HepG2 (cell line): Measurements from ENCODE around the gene SLC16A5. TPM values are rescaled to one million over a fixed set of nuclear protein-coding genes. Genes with fewer than 3 reads are reported as not detected.

ENCODE experiments used
- DBP ChIP-seq: sonication (generic); formaldehyde crosslinking; IDR thresholded peaks from 2 replicates; pipeline ENCODE4 v1.4.0; 2020; ENCODE audit warnings: missing genetic modification reagents; ENCODE audit errors: not compliant biosample characterization
- DRAP1 ChIP-seq: IDR thresholded peaks from 2 replicates; pipeline ENCODE4 v1.6.1; 2016; ENCODE audit warnings: missing genetic modification reagents, missing compliant biosample characterization
- EZH2 ChIP-seq: conservative IDR thresholded peaks from 2 replicates; pipeline ENCODE4 v1.6.1; 2012; ENCODE audit warnings: mild to moderate bottlenecking, low read depth, low read length, moderate library complexity
- FOXA1 ChIP-seq, 2 experiments: fragments of 450-650 bp in 1 of 2; sonication (generic) in 1 of 2; formaldehyde crosslinking in 1 of 2; IDR thresholded peaks; 2 replicates each; pipeline versions ENCODE4 v1.4.0 to v1.6.1; 2016 to 2020; ENCODE audit warnings: missing genetic modification reagents in 1 of 2
- GZF1 ChIP-seq: sonication (generic); formaldehyde crosslinking; IDR thresholded peaks from 2 replicates; pipeline ENCODE4 v1.5.1; 2020; ENCODE audit warnings: mild to moderate bottlenecking, missing genetic modification reagents
- PAXIP1 ChIP-seq: sonication (generic); formaldehyde crosslinking; conservative IDR thresholded peaks from 2 replicates; pipeline ENCODE4 v1.4.0; 2020; ENCODE audit warnings: mild to moderate bottlenecking, missing genetic modification reagents, moderate library complexity
- SNAI1 ChIP-seq: sonication (generic); formaldehyde crosslinking; IDR thresholded peaks from 2 replicates; pipeline ENCODE4 v1.5.0; 2020; ENCODE audit warnings: mild to moderate bottlenecking, missing genetic modification reagents, borderline replicate concordance
- ZBTB20 ChIP-seq: sonication (generic); formaldehyde crosslinking; IDR thresholded peaks from 2 replicates; pipeline ENCODE4 v1.8.1; 2023; ENCODE audit warnings: missing genetic modification reagents, low read depth, mild to moderate bottlenecking, borderline replicate concordance
- ZMAT3 ChIP-seq: sonication (generic); formaldehyde crosslinking; conservative IDR thresholded peaks from 2 replicates; pipeline ENCODE4 v1.7.0; 2021; ENCODE audit warnings: missing genetic modification reagents
- ZNF20 ChIP-seq: sonication (generic); formaldehyde crosslinking; IDR thresholded peaks from 2 replicates; pipeline ENCODE4 v1.4.0; 2020; ENCODE audit warnings: mild to moderate bottlenecking, moderate library complexity, missing genetic modification reagents
- ZNF687 ChIP-seq: sonication (generic); formaldehyde crosslinking; IDR thresholded peaks from 2 replicates; pipeline ENCODE4 v1.5.1; 2020; ENCODE audit warnings: mild to moderate bottlenecking, missing genetic modification reagents, moderate library complexity
- ZSCAN22 ChIP-seq: sonication (generic); formaldehyde crosslinking; IDR thresholded peaks from 2 replicates; pipeline ENCODE4 v1.4.0; 2020; ENCODE audit warnings: mild to moderate bottlenecking, missing genetic modification reagents
- ZSCAN30 ChIP-seq: sonication (generic); formaldehyde crosslinking; IDR thresholded peaks from 2 replicates; pipeline ENCODE4 v1.5.0; 2020; ENCODE audit warnings: mild to moderate bottlenecking, missing genetic modification reagents
- polyA plus RNA-seq, 8 experiments: library from polyadenylated mRNA; depleted of rRNA in 3 of 8; stranded (reverse) in 7 of 8; unstranded in 1 of 8; fragments of >200 nt; fragmentation: Illumina TruSeq in 4 of 8; extraction: Trizol in 4 of 8; gene quantifications; 2 replicates each; pipeline versions ENCODE4 v1.2.1 to v1.2.3, GENCODE V29; 2011 to 2016; ENCODE audit warnings: low read depth in 4 of 8, missing spikeins in 1 of 8, mixed read lengths in 1 of 8; ENCODE audit not compliant: insufficient read depth in 1 of 8
- total RNA-seq, 5 experiments: library from RNA; depleted of rRNA; stranded (reverse); fragments of >200 nt; fragmentation: Illumina TruSeq; extraction: Trizol; gene quantifications; 2 replicates each; pipeline ENCODE4 v1.2.3, GENCODE V29; 2016; ENCODE audit warnings: low read depth in 1 of 5
- TF ChIP-seq, protein P1 (sequence below): sonication (generic); formaldehyde crosslinking; IDR thresholded peaks from 2 replicates; pipeline ENCODE4 v1.8.0; 2023; ENCODE audit warnings: mild to moderate bottlenecking, missing genetic modification reagents
- TF ChIP-seq, protein P2 (sequence below): sonication (generic); formaldehyde crosslinking; IDR thresholded peaks from 2 replicates; pipeline ENCODE4 v1.4.0; 2020; ENCODE audit warnings: mild to moderate bottlenecking, missing genetic modification reagents

Gene SLC16A5
- total and polyA plus RNA-seq, 2 of the 13 experiments (the other 11 are each of a cell fraction or from before 2014, with no cell fraction given): 0.69 to 5.6 TPM

DNA sequence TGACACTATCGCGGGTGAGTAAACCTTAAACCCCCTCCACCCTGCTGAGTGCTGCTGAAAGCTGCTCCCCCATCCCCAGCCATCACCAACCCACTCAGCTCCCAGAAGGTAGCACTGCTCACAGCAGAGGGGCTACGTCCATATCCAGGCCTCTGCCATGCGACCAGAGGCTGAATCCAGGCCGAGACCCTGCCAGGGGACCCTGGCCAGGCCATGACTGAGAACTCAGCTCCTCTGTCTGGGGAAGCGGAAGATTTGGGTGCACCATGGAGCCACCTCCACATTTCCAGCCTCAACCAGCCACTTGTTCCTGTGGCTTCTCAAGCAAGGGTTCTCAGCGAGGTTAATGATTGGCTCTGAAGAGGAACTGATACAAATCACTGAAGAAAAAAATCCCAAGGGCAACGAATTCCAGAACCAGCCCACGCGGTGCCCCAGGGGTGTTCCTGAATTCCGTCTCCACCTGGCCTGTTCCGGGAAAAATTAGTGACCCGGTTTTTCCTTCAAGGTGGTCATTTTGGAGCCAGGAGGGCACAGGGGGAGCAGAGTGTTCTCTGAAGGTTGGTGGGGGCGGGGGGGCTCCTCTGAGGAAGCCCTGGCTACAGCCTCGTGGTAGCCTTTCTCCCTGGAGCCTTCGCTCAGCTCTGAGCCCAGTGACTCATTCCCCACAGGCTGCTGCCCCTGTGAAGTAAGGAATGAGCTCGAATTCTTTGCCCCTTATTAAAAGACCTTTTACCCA is 9.3 kb upstream of the SLC16A5 start (continued):
- TF ChIP-seq, protein P1, sequence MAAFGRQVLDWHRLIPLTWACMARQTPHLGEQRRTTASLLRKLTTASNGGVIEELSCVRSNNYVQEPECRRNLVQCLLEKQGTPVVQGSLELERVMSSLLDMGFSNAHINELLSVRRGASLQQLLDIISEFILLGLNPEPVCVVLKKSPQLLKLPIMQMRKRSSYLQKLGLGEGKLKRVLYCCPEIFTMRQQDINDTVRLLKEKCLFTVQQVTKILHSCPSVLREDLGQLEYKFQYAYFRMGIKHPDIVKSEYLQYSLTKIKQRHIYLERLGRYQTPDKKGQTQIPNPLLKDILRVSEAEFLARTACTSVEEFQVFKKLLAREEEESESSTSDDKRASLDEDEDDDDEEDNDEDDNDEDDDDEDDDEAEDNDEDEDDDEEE (CRISPR knock-in tag): no peak
- 0 out of 2 replicates have a peak, but pooled peaks have one; percentile 67 for TF ChIP-seq ZSCAN30
- TF ChIP-seq DRAP1: no peak
- no peak for TF ChIP-seq DBP (CRISPR knock-in tag)
- TF ChIP-seq ZNF687 (CRISPR knock-in tag): peak; percentile 7; the same call in 1 of the 2 replicates
- peak; percentile 46; the same call in 1 of the 2 replicates for TF ChIP-seq PAXIP1 (CRISPR knock-in tag)
- TF ChIP-seq ZBTB20 (CRISPR knock-in tag): no peak
- no peak for TF ChIP-seq FOXA1 (IDR thresholded peaks at IDR 0.05)
- no peak for TF ChIP-seq FOXA1 (CRISPR knock-in tag; IDR thresholded peaks at IDR 0.05)
- 0 out of 2 replicates have a peak, but pooled peaks have one; percentile 23 for TF ChIP-seq SNAI1 (CRISPR knock-in tag)
- TF ChIP-seq, protein P2, sequence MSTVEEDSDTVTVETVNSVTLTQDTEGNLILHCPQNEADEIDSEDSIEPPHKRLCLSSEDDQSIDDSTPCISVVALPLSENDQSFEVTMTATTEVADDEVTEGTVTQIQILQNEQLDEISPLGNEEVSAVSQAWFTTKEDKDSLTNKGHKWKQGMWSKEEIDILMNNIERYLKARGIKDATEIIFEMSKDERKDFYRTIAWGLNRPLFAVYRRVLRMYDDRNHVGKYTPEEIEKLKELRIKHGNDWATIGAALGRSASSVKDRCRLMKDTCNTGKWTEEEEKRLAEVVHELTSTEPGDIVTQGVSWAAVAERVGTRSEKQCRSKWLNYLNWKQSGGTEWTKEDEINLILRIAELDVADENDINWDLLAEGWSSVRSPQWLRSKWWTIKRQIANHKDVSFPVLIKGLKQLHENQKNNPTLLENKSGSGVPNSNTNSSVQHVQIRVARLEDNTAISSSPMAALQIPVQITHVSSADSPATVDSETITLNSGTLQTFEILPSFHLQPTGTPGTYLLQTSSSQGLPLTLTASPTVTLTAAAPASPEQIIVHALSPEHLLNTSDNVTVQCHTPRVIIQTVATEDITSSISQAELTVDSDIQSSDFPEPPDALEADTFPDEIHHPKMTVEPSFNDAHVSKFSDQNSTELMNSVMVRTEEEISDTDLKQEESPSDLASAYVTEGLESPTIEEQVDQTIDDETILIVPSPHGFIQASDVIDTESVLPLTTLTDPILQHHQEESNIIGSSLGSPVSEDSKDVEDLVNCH (CRISPR knock-in tag): no peak
- no peak for TF ChIP-seq GZF1
- no peak for TF ChIP-seq ZNF20
- TF ChIP-seq EZH2: no peak
- peak; percentile 45; the same call in 1 of the 2 replicates for TF ChIP-seq ZSCAN22
- 0 out of 2 replicates have a peak, but pooled peaks have one; percentile 62 for TF ChIP-seq ZMAT3 (CRISPR knock-in tag)
